Astrocyte (in vitro differentiated cells and primary cell): ENCODE measurements around the gene ADGRD1. TPM values are rescaled to one million over a fixed set of nuclear protein-coding genes. Genes with fewer than 3 reads are reported as not detected.

Experiments used
- DNase-seq: peaks from one replicate; pipeline ENCODE4 v3.0.0-alpha.2; 2010; ENCODE audit warnings: low read depth
- FAIRE-seq: peaks from 2 replicates; lab custom pipeline; 2011; peaks lifted over from hg19 to GRCh38; lab: Jason Lieb, UNC
- H2AFZ ChIP-seq: 2 replicates; pipeline ENCODE4 v1.6.0; 2012; ENCODE audit warnings: low read depth, low read length, inconsistent platforms
- H3K27ac ChIP-seq: 2 replicates; pipeline ENCODE4 v1.5.1; 2011; ENCODE audit warnings: low read depth, low read length, inconsistent platforms
- H3K27me3 ChIP-seq: 2 replicates; pipeline ENCODE4 v1.6.0; 2011; ENCODE audit warnings: low read length, inconsistent platforms; ENCODE audit not compliant: insufficient read depth
- H3K36me3 ChIP-seq: 2 replicates; pipeline ENCODE4 v1.5.1; 2011; ENCODE audit warnings: low read length, inconsistent platforms; ENCODE audit not compliant: insufficient read depth
- H3K4me1 ChIP-seq: 2 replicates; pipeline ENCODE4 v1.5.1; 2011; ENCODE audit warnings: low read length, inconsistent platforms; ENCODE audit not compliant: insufficient read depth
- H3K4me2 ChIP-seq: 2 replicates; pipeline ENCODE4 v1.6.0; 2012; ENCODE audit warnings: low read length, inconsistent platforms
- H3K4me3 ChIP-seq: 2 replicates; pipeline ENCODE4 v1.5.1; 2011; ENCODE audit warnings: low read depth, mild to moderate bottlenecking, low read length, inconsistent platforms; ENCODE audit not compliant: insufficient read depth
- H3K79me2 ChIP-seq: 2 replicates; pipeline ENCODE4 v1.6.0; 2012; ENCODE audit warnings: mild to moderate bottlenecking, low read length, inconsistent platforms; ENCODE audit not compliant: insufficient read depth
- H3K9ac ChIP-seq: 2 replicates; pipeline ENCODE4 v1.6.0; 2012; ENCODE audit warnings: mild to moderate bottlenecking, low read length, inconsistent platforms
- H3K9me3 ChIP-seq: 2 replicates; pipeline ENCODE4 v1.5.1; 2012; ENCODE audit warnings: low read depth, mild to moderate bottlenecking, low read length, inconsistent platforms; ENCODE audit not compliant: insufficient read depth
- H4K20me1 ChIP-seq: 2 replicates; pipeline ENCODE4 v1.6.0; 2012; ENCODE audit warnings: low read length, inconsistent platforms; ENCODE audit not compliant: insufficient read depth
- H3K27ac Mint-ChIP-seq: one replicate; pipeline ENCODE4 v1.8.0; 2021; ENCODE audit warnings: mild to moderate bottlenecking, mixed read lengths; ENCODE audit not compliant: unreplicated experiment
- H3K27me3 Mint-ChIP-seq: one replicate; pipeline ENCODE4 v1.8.0; 2021; ENCODE audit warnings: low read depth, mixed read lengths; ENCODE audit not compliant: unreplicated experiment
- H3K36me3 Mint-ChIP-seq: one replicate; pipeline ENCODE4 v1.8.0; 2021; ENCODE audit warnings: low read depth, mixed read lengths; ENCODE audit not compliant: unreplicated experiment
- H3K4me1 Mint-ChIP-seq: one replicate; pipeline ENCODE4 v1.8.0; 2021; ENCODE audit warnings: low read depth, mixed read lengths; ENCODE audit not compliant: unreplicated experiment
- H3K4me3 Mint-ChIP-seq: one replicate; pipeline ENCODE4 v1.8.0; 2021; ENCODE audit warnings: mild to moderate bottlenecking, moderate library complexity, mixed read lengths; ENCODE audit not compliant: unreplicated experiment
- H3K9me3 Mint-ChIP-seq: one replicate; pipeline ENCODE4 v1.8.0; 2021; ENCODE audit warnings: mild to moderate bottlenecking, mixed read lengths; ENCODE audit not compliant: unreplicated experiment
- EZH2 ChIP-seq: IDR thresholded peaks from 2 replicates; pipeline ENCODE4 v1.6.1; 2012; ENCODE audit warnings: mild to moderate bottlenecking, low read length, inconsistent platforms; ENCODE audit not compliant: insufficient read depth
- total RNA-seq: library from RNA; stranded (reverse); gene quantifications from 2 replicates; pipeline ENCODE4 v1.2.1, GENCODE V29; 2021
- TF ChIP-seq, protein P1 (sequence below): IDR thresholded peaks from 2 replicates; pipeline ENCODE4 v1.5.1; 2011; ENCODE audit warnings: low read depth, mild to moderate bottlenecking, inconsistent platforms, low read length, moderate library complexity; ENCODE audit not compliant: insufficient read depth

Gene ADGRD1
- total RNA-seq, 1 donor from 2014 or later = 3.0 TPM

DNA sequence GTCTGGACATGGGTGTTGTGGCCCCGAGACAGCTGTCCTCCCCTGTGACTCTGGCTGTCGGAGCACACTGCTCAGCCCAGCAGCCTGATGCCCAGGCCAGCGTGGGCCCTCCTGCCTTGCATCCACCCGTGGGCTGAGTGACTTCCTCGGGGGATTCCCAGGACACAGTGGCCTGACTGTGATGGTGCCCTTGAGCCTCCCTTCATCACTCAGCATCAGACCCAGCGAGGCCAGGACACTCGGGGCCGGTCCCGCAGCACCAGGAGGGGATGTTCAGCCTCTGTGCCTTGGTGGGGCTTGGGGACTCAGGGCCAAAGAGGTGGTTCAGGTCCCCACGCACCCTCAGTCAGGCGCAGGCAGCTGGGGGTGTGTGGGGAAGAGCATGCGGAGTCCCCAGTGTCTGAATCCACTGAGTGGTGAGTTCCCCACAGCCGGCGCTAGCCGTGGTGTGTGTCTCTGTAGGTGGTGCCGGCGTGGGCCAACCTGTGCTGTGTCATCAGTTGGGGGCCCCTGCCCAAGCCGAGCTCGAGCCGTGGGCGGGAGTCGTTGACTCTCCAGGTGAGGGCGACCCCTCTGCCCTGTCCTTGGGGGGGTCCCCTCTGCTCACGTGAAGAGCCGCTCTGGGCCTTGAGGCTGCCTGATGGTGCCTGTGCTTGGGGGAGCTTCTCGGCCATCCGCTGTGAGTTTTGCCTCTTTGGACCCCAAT is 185.8 kb downstream of the ADGRD1 start:
- no peak for FAIRE-seq
- TF ChIP-seq, protein P1, sequence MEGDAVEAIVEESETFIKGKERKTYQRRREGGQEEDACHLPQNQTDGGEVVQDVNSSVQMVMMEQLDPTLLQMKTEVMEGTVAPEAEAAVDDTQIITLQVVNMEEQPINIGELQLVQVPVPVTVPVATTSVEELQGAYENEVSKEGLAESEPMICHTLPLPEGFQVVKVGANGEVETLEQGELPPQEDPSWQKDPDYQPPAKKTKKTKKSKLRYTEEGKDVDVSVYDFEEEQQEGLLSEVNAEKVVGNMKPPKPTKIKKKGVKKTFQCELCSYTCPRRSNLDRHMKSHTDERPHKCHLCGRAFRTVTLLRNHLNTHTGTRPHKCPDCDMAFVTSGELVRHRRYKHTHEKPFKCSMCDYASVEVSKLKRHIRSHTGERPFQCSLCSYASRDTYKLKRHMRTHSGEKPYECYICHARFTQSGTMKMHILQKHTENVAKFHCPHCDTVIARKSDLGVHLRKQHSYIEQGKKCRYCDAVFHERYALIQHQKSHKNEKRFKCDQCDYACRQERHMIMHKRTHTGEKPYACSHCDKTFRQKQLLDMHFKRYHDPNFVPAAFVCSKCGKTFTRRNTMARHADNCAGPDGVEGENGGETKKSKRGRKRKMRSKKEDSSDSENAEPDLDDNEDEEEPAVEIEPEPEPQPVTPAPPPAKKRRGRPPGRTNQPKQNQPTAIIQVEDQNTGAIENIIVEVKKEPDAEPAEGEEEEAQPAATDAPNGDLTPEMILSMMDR = no peak
- TF ChIP-seq EZH2 = no peak
- Histone ChIP-seq H3K4me3 (no peak overlapping the region), H3K9me3 (no peaks in the 10 kb centered on the region), H3K9ac (no peak overlapping the region), H3K79me2 (no peaks in the 10 kb centered on the region), H2AFZ (no peak overlapping the region), H3K4me2 (no peak overlapping the region), H4K20me1 (no peaks in the 10 kb centered on the region), H3K27me3 (no peaks in the 10 kb centered on the region), H3K27ac (no peak overlapping the region), H3K36me3 (no peaks in the 10 kb centered on the region), H3K4me1 (no peaks in the 10 kb centered on the region)
- Mint-ChIP-seq H3K36me3 (no peaks in the 10 kb centered on the region), H3K4me1 (no peaks in the 10 kb centered on the region), H3K27me3 (peaks cover 31% of the 10 kb centered on the region), H3K27ac (no peak overlapping the region), H3K4me3 (no peak overlapping the region), H3K9me3 (no peaks in the 10 kb centered on the region)
- DNase-seq = no peak

DNA sequence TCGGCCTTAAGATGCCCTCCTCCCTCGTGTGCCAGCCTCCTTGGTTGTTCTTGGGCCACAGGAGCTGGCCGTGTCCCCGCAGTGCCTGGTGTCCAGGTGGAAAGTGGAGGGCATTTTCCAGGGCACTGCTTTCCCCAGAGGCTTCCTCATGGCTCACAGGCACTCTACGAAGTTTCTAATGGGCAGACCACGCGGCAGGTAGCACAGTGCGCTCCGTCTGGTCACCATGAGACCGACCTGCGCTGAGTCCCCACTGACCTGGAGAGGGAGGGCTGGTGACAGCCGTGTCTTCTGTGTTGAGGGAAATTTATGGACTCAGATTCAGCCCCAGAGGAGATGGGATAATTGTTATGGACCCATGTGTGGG is 186.3 kb downstream of the ADGRD1 start:
- H3K27ac ChIP-seq = no peak overlapping the region
- Mint-ChIP-seq H3K27me3 (peaks cover 29% of the 10 kb centered on the region), H3K4me1 (no peaks in the 10 kb centered on the region), H3K27ac (no peak overlapping the region), H3K36me3 (no peaks in the 10 kb centered on the region), H3K4me3 (no peak overlapping the region), H3K9me3 (no peaks in the 10 kb centered on the region)
- TF ChIP-seq, protein P1 = no peak
- TF ChIP-seq EZH2 = no peak
- DNase-seq (no peak), FAIRE-seq (no peak)
- no peaks in the 10 kb centered on the region for H3K79me2 ChIP-seq
- no peaks in the 10 kb centered on the region for H3K4me1 ChIP-seq
- no peaks in the 10 kb centered on the region for H3K36me3 ChIP-seq
- no peaks in the 10 kb centered on the region for H4K20me1 ChIP-seq
- no peak overlapping the region for H2AFZ ChIP-seq
- H3K9ac ChIP-seq = no peak overlapping the region
- no peaks in the 10 kb centered on the region for H3K27me3 ChIP-seq
- no peaks in the 10 kb centered on the region for H3K9me3 ChIP-seq
- no peak overlapping the region for H3K4me3 ChIP-seq
- no peak overlapping the region for H3K4me2 ChIP-seq

DNA sequence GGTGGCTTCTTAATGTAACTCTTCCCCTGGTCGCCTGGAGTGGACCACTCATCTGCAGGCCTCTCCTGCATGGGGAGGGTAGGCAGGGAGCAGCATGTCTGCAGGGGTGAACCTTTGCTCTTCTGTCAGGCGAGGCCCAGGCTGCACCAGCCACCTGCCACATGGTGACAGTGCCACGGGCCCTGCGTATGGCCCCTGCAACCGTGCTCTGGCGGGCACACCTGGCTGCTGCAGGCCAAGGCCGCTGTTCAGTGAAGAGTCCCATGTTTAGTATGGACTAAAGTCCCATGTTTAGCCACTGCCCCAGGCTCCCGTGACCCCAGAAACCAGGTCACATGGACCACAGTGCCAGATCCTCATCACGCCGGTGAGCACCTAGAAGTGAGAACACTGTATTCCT is 187.0 kb downstream of the ADGRD1 start:
- Histone ChIP-seq H3K27ac (no peak overlapping the region), H3K4me1 (no peaks in the 10 kb centered on the region), H4K20me1 (no peaks in the 10 kb centered on the region), H3K27me3 (no peaks in the 10 kb centered on the region), H3K4me2 (no peak overlapping the region), H3K36me3 (no peaks in the 10 kb centered on the region), H2AFZ (no peak overlapping the region), H3K9ac (no peak overlapping the region), H3K9me3 (no peaks in the 10 kb centered on the region), H3K79me2 (no peaks in the 10 kb centered on the region), H3K4me3 (no peak overlapping the region)
- TF ChIP-seq, protein P1 = no peak
- TF ChIP-seq EZH2 = no peak
- Mint-ChIP-seq H3K27ac (no peak overlapping the region), H3K4me1 (no peaks in the 10 kb centered on the region), H3K9me3 (no peaks in the 10 kb centered on the region), H3K4me3 (no peak overlapping the region), H3K36me3 (no peaks in the 10 kb centered on the region), H3K27me3 (peaks cover 26% of the 10 kb centered on the region)
- no peak for DNase-seq
- FAIRE-seq = no peak
